GM12878 (cell line): Measurements from ENCODE around the gene ACADVL. TPM values are rescaled to one million over a fixed set of nuclear protein-coding genes. Genes with fewer than 3 reads are reported as not detected.

Source experiments
- ATF2 ChIP-seq: IDR thresholded peaks from 2 replicates; pipeline ENCODE4 v1.6.1; 2012; ENCODE audit warnings: low read length, inconsistent platforms
- BACH1 ChIP-seq: fragments of 450-650 bp; IDR thresholded peaks from 2 replicates; pipeline ENCODE4 v1.6.1; 2017; ENCODE audit warnings: mild to moderate bottlenecking, borderline replicate concordance
- BCL3 ChIP-seq: IDR thresholded peaks from 2 replicates; pipeline ENCODE4 v1.6.1; 2011; ENCODE audit warnings: borderline replicate concordance, low read depth, mild to moderate bottlenecking, moderate library complexity, low read length; ENCODE audit not compliant: insufficient read depth, poor library complexity, severe bottlenecking
- BRCA1 ChIP-seq: IDR thresholded peaks from 2 replicates; pipeline ENCODE4 v1.6.1; 2011; ENCODE audit warnings: low read depth, low read length, improper control_type of control experiment
- GATAD2B ChIP-seq: fragments of 450-650 bp; conservative IDR thresholded peaks from 2 replicates; pipeline ENCODE4 v1.6.1; 2017; ENCODE audit warnings: low read depth, mild to moderate bottlenecking, moderate library complexity
- HSF1 ChIP-seq: fragments of 150-350 bp; IDR thresholded peaks from 2 replicates; pipeline ENCODE4 v1.6.1; 2014; ENCODE audit warnings: mild to moderate bottlenecking, low read depth, low read length
- IRF4 ChIP-seq: IDR thresholded peaks from 2 replicates; pipeline ENCODE4 v1.6.1; 2011; ENCODE audit warnings: low read depth, low read length
- KAT2A ChIP-seq: conservative IDR thresholded peaks from 2 replicates; pipeline ENCODE4 v1.6.1; 2011; ENCODE audit warnings: low read depth, low read length; ENCODE audit not compliant: control insufficient read depth
- KLF5 ChIP-seq: fragments of 450-650 bp; IDR thresholded peaks from 2 replicates; pipeline ENCODE4 v1.6.1; 2014; ENCODE audit warnings: mild to moderate bottlenecking; ENCODE audit not compliant: partially characterized antibody
- LARP7 ChIP-seq: fragments of 450-650 bp; IDR thresholded peaks from 2 replicates; pipeline ENCODE4 v1.6.1; 2017; ENCODE audit warnings: mild to moderate bottlenecking
- MEF2B ChIP-seq: fragments of 450-650 bp; IDR thresholded peaks from 2 replicates; pipeline ENCODE4 v1.6.1; 2018; ENCODE audit warnings: mild to moderate bottlenecking, moderate library complexity; ENCODE audit not compliant: partially characterized antibody, poor library complexity, severe bottlenecking
- NFYA ChIP-seq: IDR thresholded peaks from 2 replicates; pipeline ENCODE4 v1.6.1; 2011; ENCODE audit warnings: low read depth, mild to moderate bottlenecking, low read length, improper control_type of control experiment, borderline replicate concordance
- NR2C2 ChIP-seq: IDR thresholded peaks from 2 replicates; pipeline ENCODE4 v1.6.1; 2011; ENCODE audit warnings: borderline replicate concordance, low read depth; ENCODE audit not compliant: control insufficient read depth, insufficient read length
- RAD21 ChIP-seq: IDR thresholded peaks from 2 replicates; pipeline ENCODE4 v1.6.1; 2011; ENCODE audit warnings: mild to moderate bottlenecking, low read depth, low read length, moderate library complexity; ENCODE audit not compliant: insufficient read depth
- SIX5 ChIP-seq: IDR thresholded peaks from 2 replicates; pipeline ENCODE4 v1.6.1; 2011; ENCODE audit warnings: mild to moderate bottlenecking, low read depth, low read length, moderate library complexity; ENCODE audit not compliant: severe bottlenecking
- SKIL ChIP-seq: fragments of 450-650 bp; IDR thresholded peaks from 2 replicates; pipeline ENCODE4 v1.6.1; 2017; ENCODE audit warnings: mild to moderate bottlenecking, low read depth, inconsistent platforms; ENCODE audit not compliant: poor library complexity, severe bottlenecking
- SMARCA5 ChIP-seq: fragments of 450-650 bp; IDR thresholded peaks from 2 replicates; pipeline ENCODE4 v1.6.1; 2017; ENCODE audit warnings: mild to moderate bottlenecking
- SREBF1 ChIP-seq: IDR thresholded peaks from 2 replicates; pipeline ENCODE4 v1.6.1; 2012; ENCODE audit warnings: mild to moderate bottlenecking, low read length
- ZNF207 ChIP-seq: fragments of 450-650 bp; IDR thresholded peaks from 2 replicates; pipeline ENCODE4 v1.6.1; 2014; ENCODE audit warnings: antibody characterized with exemption, mild to moderate bottlenecking, borderline replicate concordance
- ZNF24 ChIP-seq: fragments of 450-650 bp; IDR thresholded peaks from 2 replicates; pipeline ENCODE4 v1.6.1; 2017; ENCODE audit warnings: antibody characterized with exemption, mild to moderate bottlenecking
- polyA plus RNA-seq, 11 experiments: library from polyadenylated mRNA; depleted of rRNA in 4 of 11; unstranded in 6 of 11; stranded (reverse) in 5 of 11; fragments of >200 nt; fragmentation: Nextera tagmentation in 4 of 11; fragmentation: Illumina TruSeq in 1 of 11; extraction: Ambion mirVana in 4 of 11; extraction: Trizol in 1 of 11; gene quantifications; 1 replicate in 1 of 11; 2 replicates in 10 of 11; pipeline versions ENCODE4 v1.2.1 to v1.2.3, GENCODE V29; 2011 to 2016; ENCODE audit warnings: inconsistent platforms in 2 of 11, missing spikeins in 2 of 11, low read depth in 1 of 11
- total RNA-seq, 4 experiments: library from RNA; depleted of rRNA in 3 of 4; stranded (reverse); fragments of >200 nt in 3 of 4; fragmentation: Illumina TruSeq in 1 of 4; extraction: Trizol in 1 of 4; gene quantifications; 2 replicates each; pipeline versions ENCODE4 v1.2.1 to v1.2.3, GENCODE V29; 2013 to 2021

The ACADVL gene
- total and polyA plus RNA-seq, 10 of the 15 experiments (the other 5 are each of a cell fraction or from before 2014, with no cell fraction given), result 25.4 to 232 (median 180) TPM

GRCh38 chr17:7252176-7253043 lies 32.7 kb downstream of the ACADVL start, which contains the start of gene ELP5 (continued):
- TF ChIP-seq GATAD2B (peak; percentile 86), BACH1 (peak; percentile 14; the same call in 1 of the 2 replicates), IRF4 (0 out of 2 replicates have a peak, but pooled peaks have one; percentile 3), LARP7 (peak; percentile 88; the same call in 1 of the 2 replicates), BCL3 (no peak), SKIL (peak; percentile 56), KAT2A (no peak), HSF1 (no peak), KLF5 (peak; percentile 81), ZNF24 (no peak), SIX5 (peak; percentile 37), ATF2 (peak; percentile 91), NR2C2 (no peak), BRCA1 (no peak), ZNF207 (peak; percentile 92), RAD21 (no peak), SREBF1 (no peak), NFYA (no peak), SMARCA5 (peak; percentile 96), MEF2B (peak; percentile 94)
